Activated effector memory CD4-positive, alpha-beta T cell treated with Interleukin-2 at 50 U/mL for 16 hours (primary cell): Measurements from ENCODE around the gene ZNF10.

ENCODE experiments used
- DNase-seq: peaks from one replicate; pipeline ENCODE4 v3.0.0-alpha.2; 2020

ZNF10 gene

GRCh38 chr12:133130038-133130807 is at the start of gene ZNF10, which contains the start of gene ZNF891:
TSS of gene ZNF10 (plus strand) at chr12:133130627. CDS start at chr12:133144493, 13,866 bp downstream.
TSS of gene ZNF891 (minus strand) at chr12:133130274. CDS start at chr12:133121918, 8,356 bp downstream.
- DNase-seq = peak; percentile 95

GRCh38 chr12:133081159-133081780 is 49.2 kb upstream of the ZNF10 start:
- DNase-seq = no peak

GRCh38 chr12:133083345-133083744 is 47.1 kb upstream of the ZNF10 start:
- DNase-seq = no peak

GRCh38 chr12:133105620-133106019 is 24.8 kb upstream of the ZNF10 start:
- DNase-seq = no peak

GRCh38 chr12:133106253-133106652 is 24.2 kb upstream of the ZNF10 start:
- DNase-seq = no peak

- DNase-seq = no peak
Measured at GRCh38 chr12:133107121-133107520, 23.3 kb upstream of the ZNF10 start.

- no peak for DNase-seq
Measured at GRCh38 chr12:133108150-133108549, 22.3 kb upstream of the ZNF10 start.

- DNase-seq = no peak
Measured at GRCh38 chr12:133120385-133121191, 9.8 kb upstream of the ZNF10 start.

GRCh38 chr12:133124674-133125073 is 5.8 kb upstream of the ZNF10 start:
- DNase-seq = no peak

- DNase-seq = no peak
Measured at GRCh38 chr12:133129368-133130037, 924 bp upstream of the ZNF10 start.

GRCh38 chr12:133130808-133131128 is 341 bp downstream of the ZNF10 start:
- no peak for DNase-seq

- no peak for DNase-seq
Measured at GRCh38 chr12:133135747-133136146, 5.3 kb downstream of the ZNF10 start.

- DNase-seq = no peak
Measured at GRCh38 chr12:133145981-133146380, 15.6 kb downstream of the ZNF10 start.

GRCh38 chr12:133156125-133156690 is 25.8 kb downstream of the ZNF10 start:
- DNase-seq = no peak

GRCh38 chr12:133165776-133166175 is 35.3 kb downstream of the ZNF10 start:
- no peak for DNase-seq

GRCh38 chr12:133172491-133172890 is 42.1 kb downstream of the ZNF10 start:
- no peak for DNase-seq

GRCh38 chr12:133174901-133175300 is 44.5 kb downstream of the ZNF10 start:
- DNase-seq = no peak

- no peak for DNase-seq
Measured at GRCh38 chr12:133180669-133181068, 50.2 kb downstream of the ZNF10 start.

GRCh38 chr12:133181238-133181959 is 51.0 kb downstream of the ZNF10 start, which contains the start of gene ZNF268:
TSS of gene ZNF268 (plus strand) at chr12:133181495. CDS start at chr12:133181998, 503 bp downstream.
- peak; percentile 80 for DNase-seq

GRCh38 chr12:133190176-133190575 is 59.7 kb downstream of the ZNF10 start:
- DNase-seq = no peak

GRCh38 chr12:133192847-133193246 is 62.4 kb downstream of the ZNF10 start:
- DNase-seq = no peak

GRCh38 chr12:133201888-133202287 is 71.5 kb downstream of the ZNF10 start:
- DNase-seq = no peak
